WTC11 (cell line): ENCODE measurements around the gene PPIG. TPM values are rescaled to one million over a fixed set of nuclear protein-coding genes. Genes with fewer than 3 reads are reported as not detected.

ENCODE experiments used
- ATAC-seq: fragments of 200-7000 bp; cut with Tn5 transposase; 2 replicates; pipeline ENCODE4 v1.10.0; 2021; ENCODE audit warnings: mild to moderate bottlenecking, moderate library complexity
- CTCF ChIA-PET: fragments of 300-600 bp; sonication (Branson Sonifier 250); formaldehyde crosslinking; loops from one replicate; lab custom pipeline; 2021; ENCODE audit warnings: antibody characterized with exemption; lab: Charles Lee
- POLR2A ChIA-PET: fragments of 350-600 bp; sonication (Branson Sonifier 250); formaldehyde crosslinking; loops from one replicate; lab custom pipeline; 2021; ENCODE audit warnings: antibody characterized with exemption; lab: Charles Lee
- DNase-seq: peaks from one replicate; pipeline ENCODE4 v3.0.0; 2021; ENCODE audit warnings: low spot score
- H3K27ac Mint-ChIP-seq: 2 replicates; pipeline ENCODE4 v1.8.0; 2021; ENCODE audit warnings: mixed read lengths
- H3K27me3 Mint-ChIP-seq: 2 replicates; pipeline ENCODE4 v1.8.0; 2021; ENCODE audit warnings: low read depth, mild to moderate bottlenecking, moderate library complexity, mixed read lengths
- H3K36me3 Mint-ChIP-seq: 2 replicates; pipeline ENCODE4 v1.8.0; 2021; ENCODE audit warnings: mixed read lengths
- H3K4me1 Mint-ChIP-seq: 2 replicates; pipeline ENCODE4 v1.8.0; 2022; ENCODE audit warnings: mixed read lengths
- H3K4me3 Mint-ChIP-seq: 2 replicates; pipeline ENCODE4 v1.8.0; 2021; ENCODE audit warnings: mild to moderate bottlenecking, moderate library complexity, mixed read lengths
- H3K9me3 Mint-ChIP-seq: 2 replicates; pipeline ENCODE4 v1.8.0; 2021; ENCODE audit warnings: mixed read lengths
- JAZF1 ChIP-seq: fragments of 250-450 bp; sonication (Bioruptor Pico); IDR thresholded peaks from 2 replicates; pipeline ENCODE4 v1.9.0; 2021; ENCODE audit warnings: moderate library complexity, mild to moderate bottlenecking, inconsistent platforms
- MXD4 ChIP-seq: fragments of 250-450 bp; sonication (Bioruptor Pico); IDR thresholded peaks from 2 replicates; pipeline ENCODE4 v1.8.0; 2021; ENCODE audit warnings: mild to moderate bottlenecking, moderate library complexity, borderline replicate concordance
- NR1H2 ChIP-seq: sonication (generic); formaldehyde crosslinking; IDR thresholded peaks from 2 replicates; pipeline ENCODE4 v1.9.0; 2021; ENCODE audit warnings: mild to moderate bottlenecking, moderate library complexity, missing genetic modification reagents
- NR2C2 ChIP-seq: sonication (generic); formaldehyde crosslinking; IDR thresholded peaks from 2 replicates; pipeline ENCODE4 v1.8.0; 2022; ENCODE audit warnings: mild to moderate bottlenecking, missing genetic modification reagents
- RELA ChIP-seq: sonication (generic); formaldehyde crosslinking; IDR thresholded peaks from 2 replicates; pipeline ENCODE4 v1.8.1; 2022; ENCODE audit warnings: missing genetic modification reagents, mild to moderate bottlenecking, borderline replicate concordance
- RORB ChIP-seq: fragments of 250-450 bp; sonication (Bioruptor Pico); IDR thresholded peaks from 2 replicates; pipeline ENCODE4 v1.9.0; 2021; ENCODE audit warnings: mild to moderate bottlenecking
- SMAD4 ChIP-seq: sonication (generic); formaldehyde crosslinking; IDR thresholded peaks from 2 replicates; pipeline ENCODE4 v1.8.0; 2022; ENCODE audit warnings: mild to moderate bottlenecking, missing genetic modification reagents
- TEAD1 ChIP-seq: sonication (generic); formaldehyde crosslinking; IDR thresholded peaks from 2 replicates; pipeline ENCODE4 v1.8.0; 2022; ENCODE audit warnings: mild to moderate bottlenecking, missing genetic modification reagents
- TP53 ChIP-seq: sonication (generic); formaldehyde crosslinking; IDR thresholded peaks from 2 replicates; pipeline ENCODE4 v1.8.1; 2023; ENCODE audit warnings: mild to moderate bottlenecking, missing genetic modification reagents
- ZNF138 ChIP-seq: sonication (generic); formaldehyde crosslinking; conservative IDR thresholded peaks from 2 replicates; pipeline ENCODE4 v1.8.1; 2022; ENCODE audit warnings: mild to moderate bottlenecking, moderate library complexity, missing genetic modification reagents
- ZNF416 ChIP-seq: fragments of 250-450 bp; sonication (Bioruptor Pico); IDR thresholded peaks from 2 replicates; pipeline ENCODE4 v1.9.0; 2021; ENCODE audit warnings: mild to moderate bottlenecking, inconsistent platforms
- total RNA-seq: library from RNA; stranded (reverse); gene quantifications from 3 replicates; pipeline ENCODE4 v1.2.3, GENCODE V29; 2021
- TF ChIP-seq, protein P1 (sequence below): sonication (generic); formaldehyde crosslinking; IDR thresholded peaks from 2 replicates; pipeline ENCODE4 v1.8.1; 2023; ENCODE audit warnings: mild to moderate bottlenecking, missing genetic modification reagents
- TF ChIP-seq, protein P2 (sequence below): sonication (generic); formaldehyde crosslinking; IDR thresholded peaks from 2 replicates; pipeline ENCODE4 v1.8.1; 2023; ENCODE audit warnings: mild to moderate bottlenecking, missing genetic modification reagents, borderline replicate concordance
- TF ChIP-seq, protein P3 (sequence below): sonication (generic); formaldehyde crosslinking; IDR thresholded peaks from 2 replicates; pipeline ENCODE4 v1.8.1; 2022; ENCODE audit warnings: missing genetic modification reagents, borderline replicate concordance
- TF ChIP-seq, protein P4 (sequence below): sonication (generic); formaldehyde crosslinking; conservative IDR thresholded peaks from 2 replicates; pipeline ENCODE4 v1.8.1; 2022; ENCODE audit warnings: mild to moderate bottlenecking, missing genetic modification reagents
- TF ChIP-seq, protein P5 (sequence below): sonication (generic); formaldehyde crosslinking; conservative IDR thresholded peaks from 2 replicates; pipeline ENCODE4 v1.8.1; 2023; ENCODE audit warnings: mild to moderate bottlenecking, low read depth, missing genetic modification reagents, moderate library complexity

The PPIG gene
- total RNA-seq, 1 experiment from 2014 or later: 77.7 TPM

DNA sequence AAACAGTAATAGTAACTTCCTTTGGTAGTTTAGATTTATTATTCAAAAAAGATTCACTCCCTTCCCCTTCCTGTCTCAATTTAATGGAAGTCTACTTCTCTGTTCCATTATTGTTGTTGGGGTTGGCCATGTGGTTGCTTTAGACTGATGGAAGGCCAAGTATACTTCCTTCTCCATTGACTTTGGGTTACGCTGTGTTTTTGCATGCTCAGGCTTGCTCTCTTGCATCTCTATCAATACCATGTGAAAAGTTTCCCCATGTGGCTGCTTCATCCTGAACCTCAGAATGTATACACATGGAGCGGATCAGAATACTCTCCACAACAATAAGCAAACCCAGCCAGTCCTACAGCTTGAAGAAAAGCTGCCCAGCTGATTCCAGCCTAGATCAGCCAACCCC, 89.8 kb downstream of the PPIG start:
- CTCF ChIA-PET: no interaction called here
- Mint-ChIP-seq H3K27me3 (no peaks in the 10 kb centered on the region; the same call in 1 of the 2 replicates), H3K27ac (no peak overlapping the region), H3K36me3 (no peaks in the 10 kb centered on the region), H3K9me3 (no peaks in the 10 kb centered on the region), H3K4me3 (no peak overlapping the region), H3K4me1 (peaks cover 16% of the 10 kb centered on the region)
- POLR2A ChIA-PET: no interaction called here
- no peak for DNase-seq
- TF ChIP-seq, protein P1, sequence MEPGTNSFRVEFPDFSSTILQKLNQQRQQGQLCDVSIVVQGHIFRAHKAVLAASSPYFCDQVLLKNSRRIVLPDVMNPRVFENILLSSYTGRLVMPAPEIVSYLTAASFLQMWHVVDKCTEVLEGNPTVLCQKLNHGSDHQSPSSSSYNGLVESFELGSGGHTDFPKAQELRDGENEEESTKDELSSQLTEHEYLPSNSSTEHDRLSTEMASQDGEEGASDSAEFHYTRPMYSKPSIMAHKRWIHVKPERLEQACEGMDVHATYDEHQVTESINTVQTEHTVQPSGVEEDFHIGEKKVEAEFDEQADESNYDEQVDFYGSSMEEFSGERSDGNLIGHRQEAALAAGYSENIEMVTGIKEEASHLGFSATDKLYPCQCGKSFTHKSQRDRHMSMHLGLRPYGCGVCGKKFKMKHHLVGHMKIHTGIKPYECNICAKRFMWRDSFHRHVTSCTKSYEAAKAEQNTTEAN (CRISPR knock-in tag): no peak
- no peak for TF ChIP-seq RELA (CRISPR knock-in tag)
- TF ChIP-seq JAZF1: no peak
- no peak for ATAC-seq

DNA sequence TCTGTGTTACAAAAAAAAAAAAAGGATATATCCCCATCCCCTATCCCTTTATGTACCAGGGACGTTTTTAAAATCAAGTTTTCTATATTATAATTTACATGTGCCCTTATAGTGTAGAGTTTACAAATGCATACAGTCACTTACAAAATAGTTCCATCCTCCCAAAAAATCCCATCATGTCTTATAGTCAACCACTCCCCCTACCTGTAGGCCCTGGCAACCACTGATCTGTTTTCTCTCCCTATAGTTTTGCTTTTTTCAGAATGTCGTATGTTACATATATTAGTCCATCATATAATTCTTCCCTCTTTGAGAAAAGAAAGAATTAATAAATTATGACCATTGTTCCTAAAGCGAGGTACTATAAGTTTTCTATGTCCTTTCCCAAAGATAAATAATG, 92.2 kb downstream of the PPIG start:
- peaks cover 1% of the 10 kb centered on the region; the same call in 1 of the 2 replicates for H3K27me3 Mint-ChIP-seq
- DNase-seq: no peak
- H3K36me3 Mint-ChIP-seq: no peaks in the 10 kb centered on the region; the same call in 1 of the 2 replicates
- CTCF ChIA-PET: interaction anchor here (0.9 kb wide), 1 partner anchor 9 kb away, joined by 4 read pairs; no protein-coding TSS in a partner anchor
- POLR2A ChIA-PET: no interaction called here
- H3K4me3 Mint-ChIP-seq: no peak overlapping the region
- TF ChIP-seq ZNF416 (CRISPR knock-in tag): no peak
- no peak for TF ChIP-seq SMAD4
- TF ChIP-seq MXD4 (CRISPR knock-in tag): no peak
- TF ChIP-seq, protein P2, sequence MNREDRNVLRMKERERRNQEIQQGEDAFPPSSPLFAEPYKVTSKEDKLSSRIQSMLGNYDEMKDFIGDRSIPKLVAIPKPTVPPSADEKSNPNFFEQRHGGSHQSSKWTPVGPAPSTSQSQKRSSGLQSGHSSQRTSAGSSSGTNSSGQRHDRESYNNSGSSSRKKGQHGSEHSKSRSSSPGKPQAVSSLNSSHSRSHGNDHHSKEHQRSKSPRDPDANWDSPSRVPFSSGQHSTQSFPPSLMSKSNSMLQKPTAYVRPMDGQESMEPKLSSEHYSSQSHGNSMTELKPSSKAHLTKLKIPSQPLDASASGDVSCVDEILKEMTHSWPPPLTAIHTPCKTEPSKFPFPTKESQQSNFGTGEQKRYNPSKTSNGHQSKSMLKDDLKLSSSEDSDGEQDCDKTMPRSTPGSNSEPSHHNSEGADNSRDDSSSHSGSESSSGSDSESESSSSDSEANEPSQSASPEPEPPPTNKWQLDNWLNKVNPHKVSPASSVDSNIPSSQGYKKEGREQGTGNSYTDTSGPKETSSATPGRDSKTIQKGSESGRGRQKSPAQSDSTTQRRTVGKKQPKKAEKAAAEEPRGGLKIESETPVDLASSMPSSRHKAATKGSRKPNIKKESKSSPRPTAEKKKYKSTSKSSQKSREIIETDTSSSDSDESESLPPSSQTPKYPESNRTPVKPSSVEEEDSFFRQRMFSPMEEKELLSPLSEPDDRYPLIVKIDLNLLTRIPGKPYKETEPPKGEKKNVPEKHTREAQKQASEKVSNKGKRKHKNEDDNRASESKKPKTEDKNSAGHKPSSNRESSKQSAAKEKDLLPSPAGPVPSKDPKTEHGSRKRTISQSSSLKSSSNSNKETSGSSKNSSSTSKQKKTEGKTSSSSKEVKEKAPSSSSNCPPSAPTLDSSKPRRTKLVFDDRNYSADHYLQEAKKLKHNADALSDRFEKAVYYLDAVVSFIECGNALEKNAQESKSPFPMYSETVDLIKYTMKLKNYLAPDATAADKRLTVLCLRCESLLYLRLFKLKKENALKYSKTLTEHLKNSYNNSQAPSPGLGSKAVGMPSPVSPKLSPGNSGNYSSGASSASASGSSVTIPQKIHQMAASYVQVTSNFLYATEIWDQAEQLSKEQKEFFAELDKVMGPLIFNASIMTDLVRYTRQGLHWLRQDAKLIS (CRISPR knock-in tag): no peak
- no peak for TF ChIP-seq RORB (CRISPR knock-in tag)
- no peak for TF ChIP-seq ZNF138 (CRISPR knock-in tag)
- TF ChIP-seq, protein P3, sequence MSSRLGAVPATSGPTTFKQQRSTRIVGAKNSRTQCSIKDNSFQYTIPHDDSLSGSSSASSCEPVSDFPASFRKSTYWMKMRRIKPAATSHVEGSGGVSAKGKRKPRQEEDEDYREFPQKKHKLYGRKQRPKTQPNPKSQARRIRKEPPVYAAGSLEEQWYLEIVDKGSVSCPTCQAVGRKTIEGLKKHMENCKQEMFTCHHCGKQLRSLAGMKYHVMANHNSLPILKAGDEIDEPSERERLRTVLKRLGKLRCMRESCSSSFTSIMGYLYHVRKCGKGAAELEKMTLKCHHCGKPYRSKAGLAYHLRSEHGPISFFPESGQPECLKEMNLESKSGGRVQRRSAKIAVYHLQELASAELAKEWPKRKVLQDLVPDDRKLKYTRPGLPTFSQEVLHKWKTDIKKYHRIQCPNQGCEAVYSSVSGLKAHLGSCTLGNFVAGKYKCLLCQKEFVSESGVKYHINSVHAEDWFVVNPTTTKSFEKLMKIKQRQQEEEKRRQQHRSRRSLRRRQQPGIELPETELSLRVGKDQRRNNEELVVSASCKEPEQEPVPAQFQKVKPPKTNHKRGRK (CRISPR knock-in tag): no peak
- no peak for TF ChIP-seq NR2C2
- TF ChIP-seq, all 79 proteins: peak for 0
- Mint-ChIP-seq H3K4me1 (peaks cover 16% of the 10 kb centered on the region), H3K9me3 (peaks cover 5% of the 10 kb centered on the region), H3K27ac (no peak overlapping the region)
- ATAC-seq: peak; percentile 39

DNA sequence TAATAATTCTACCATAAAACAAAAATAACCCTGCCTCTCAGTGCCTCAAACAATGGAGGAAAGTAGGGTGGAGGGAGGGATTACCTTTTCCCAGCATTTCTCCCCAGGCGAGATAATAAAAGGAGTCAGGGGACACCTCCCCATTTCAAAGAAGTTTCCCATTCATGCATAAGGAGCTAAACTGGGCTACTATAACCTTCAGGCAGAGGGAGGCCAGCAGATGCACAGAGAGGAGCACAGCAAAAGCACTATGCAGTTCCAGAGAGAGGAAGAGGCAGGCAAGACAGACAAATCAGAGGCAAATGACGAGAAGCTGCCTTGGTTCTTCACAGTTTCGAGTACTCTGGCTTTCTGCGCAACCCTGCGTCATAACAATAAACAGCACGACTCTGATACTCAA, 92.7 kb downstream of the PPIG start:
- ATAC-seq (peak; percentile 55), DNase-seq (no peak)
- peaks cover 21% of the 10 kb centered on the region for H3K4me1 Mint-ChIP-seq
- no peak overlapping the region; the same call in 1 of the 2 replicates for H3K27ac Mint-ChIP-seq
- ChIA-PET POLR2A (no interaction called here), CTCF (interaction anchor here (0.6 to 0.9 kb wide), 2 partner anchors 9 to 224 kb away, joined by 3 to 4 read pairs; no protein-coding TSS in a partner anchor)
- peaks cover 5% of the 10 kb centered on the region for H3K9me3 Mint-ChIP-seq
- H3K4me3 Mint-ChIP-seq: no peak overlapping the region
- H3K36me3 Mint-ChIP-seq: no peaks in the 10 kb centered on the region; the same call in 1 of the 2 replicates
- H3K27me3 Mint-ChIP-seq: peaks cover 5% of the 10 kb centered on the region; the same call in 1 of the 2 replicates
- no peak for TF ChIP-seq NR1H2 (CRISPR knock-in tag)
- no peak for TF ChIP-seq TP53 (CRISPR knock-in tag)
- TF ChIP-seq, protein P3 (CRISPR knock-in tag): no peak
- TF ChIP-seq, protein P4, sequence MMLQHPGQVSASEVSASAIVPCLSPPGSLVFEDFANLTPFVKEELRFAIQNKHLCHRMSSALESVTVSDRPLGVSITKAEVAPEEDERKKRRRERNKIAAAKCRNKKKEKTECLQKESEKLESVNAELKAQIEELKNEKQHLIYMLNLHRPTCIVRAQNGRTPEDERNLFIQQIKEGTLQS: no peak
- no peak for TF ChIP-seq TEAD1
- TF ChIP-seq, protein P5, sequence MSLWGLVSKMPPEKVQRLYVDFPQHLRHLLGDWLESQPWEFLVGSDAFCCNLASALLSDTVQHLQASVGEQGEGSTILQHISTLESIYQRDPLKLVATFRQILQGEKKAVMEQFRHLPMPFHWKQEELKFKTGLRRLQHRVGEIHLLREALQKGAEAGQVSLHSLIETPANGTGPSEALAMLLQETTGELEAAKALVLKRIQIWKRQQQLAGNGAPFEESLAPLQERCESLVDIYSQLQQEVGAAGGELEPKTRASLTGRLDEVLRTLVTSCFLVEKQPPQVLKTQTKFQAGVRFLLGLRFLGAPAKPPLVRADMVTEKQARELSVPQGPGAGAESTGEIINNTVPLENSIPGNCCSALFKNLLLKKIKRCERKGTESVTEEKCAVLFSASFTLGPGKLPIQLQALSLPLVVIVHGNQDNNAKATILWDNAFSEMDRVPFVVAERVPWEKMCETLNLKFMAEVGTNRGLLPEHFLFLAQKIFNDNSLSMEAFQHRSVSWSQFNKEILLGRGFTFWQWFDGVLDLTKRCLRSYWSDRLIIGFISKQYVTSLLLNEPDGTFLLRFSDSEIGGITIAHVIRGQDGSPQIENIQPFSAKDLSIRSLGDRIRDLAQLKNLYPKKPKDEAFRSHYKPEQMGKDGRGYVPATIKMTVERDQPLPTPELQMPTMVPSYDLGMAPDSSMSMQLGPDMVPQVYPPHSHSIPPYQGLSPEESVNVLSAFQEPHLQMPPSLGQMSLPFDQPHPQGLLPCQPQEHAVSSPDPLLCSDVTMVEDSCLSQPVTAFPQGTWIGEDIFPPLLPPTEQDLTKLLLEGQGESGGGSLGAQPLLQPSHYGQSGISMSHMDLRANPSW: no peak
